ENCODE measurements around the gene ATF5.

The ATF5 gene

GRCh38 chr19:49912965-49913685 is 15.9 kb upstream of the ATF5 start:
- Histone ChIP-seq H3K4me3 (replicated peaks; ENCODE audit: insufficient read depth, low read length) (no peak overlapping the region), H3K27ac (replicated peaks) (no peak overlapping the region), H3K27me3 (ENCODE audit: insufficient read depth, poor library complexity, severe bottlenecking) (no peaks in the 10 kb centered on the region)
- TF ChIP-seq REST (IDR thresholded peaks at IDR 0.05; ENCODE audit: insufficient replicate concordance, low read depth) (no peak), SPI1 (IDR thresholded peaks at IDR 0.05; ENCODE audit: borderline replicate concordance, low read depth) (no peak)
- no peak for DNase-seq (ENCODE audit: low read depth in 1 of 2, low spot score in 1 of 2)

- H3K27ac ChIP-seq (replicated peaks): no peak overlapping the region
Measured at GRCh38 chr19:49913720-49914119, 15.3 kb upstream of the ATF5 start.

GRCh38 chr19:49915271-49915670 is 13.7 kb upstream of the ATF5 start:
- Histone ChIP-seq H3K27ac (replicated peaks) (no peak overlapping the region), H3K4me3 (replicated peaks; ENCODE audit: insufficient read depth, low read length) (no peak overlapping the region), H3K27me3 (ENCODE audit: insufficient read depth, poor library complexity, severe bottlenecking) (no peaks in the 10 kb centered on the region)
- DNase-seq (ENCODE audit: low read depth in 1 of 2, low spot score in 1 of 2): no peak
- TF ChIP-seq REST (IDR thresholded peaks at IDR 0.05; ENCODE audit: insufficient replicate concordance, low read depth) (no peak), SPI1 (IDR thresholded peaks at IDR 0.05; ENCODE audit: borderline replicate concordance, low read depth) (no peak), POLR2AphosphoS5 (IDR thresholded peaks at IDR 0.05; ENCODE audit: low read depth) (no peak), GABPA (IDR thresholded peaks at IDR 0.05; ENCODE audit: low read depth) (no peak), CTCF (IDR thresholded peaks at IDR 0.05; ENCODE audit: insufficient read depth, low read length) (no peak)

More at GRCh38 chr19:49913720-49914119, 15.3 kb upstream of the ATF5 start:
- TF ChIP-seq SPI1 (IDR thresholded peaks at IDR 0.05; ENCODE audit: borderline replicate concordance, low read depth) (no peak), GABPA (IDR thresholded peaks at IDR 0.05; ENCODE audit: low read depth) (no peak), CTCF (IDR thresholded peaks at IDR 0.05; ENCODE audit: insufficient read depth, low read length) (no peak), POLR2AphosphoS5 (IDR thresholded peaks at IDR 0.05; ENCODE audit: low read depth) (no peak), REST (IDR thresholded peaks at IDR 0.05; ENCODE audit: insufficient replicate concordance, low read depth) (no peak)
- no peaks in the 10 kb centered on the region for H3K27me3 ChIP-seq (ENCODE audit: insufficient read depth, poor library complexity, severe bottlenecking)
- DNase-seq (ENCODE audit: low read depth in 1 of 2, low spot score in 1 of 2): no peak
- H3K4me3 ChIP-seq (replicated peaks; ENCODE audit: insufficient read depth, low read length): no peak overlapping the region

Measured in HL-60 (cell line).